Measurements from ENCODE around the gene NUAK1. TPM values are rescaled to one million over a fixed set of nuclear protein-coding genes. Genes with fewer than 3 reads are reported as not detected.

NUAK1 gene
- total RNA-seq, 1 donor, result 21.7 TPM

- Histone ChIP-seq H3K4me3 (ENCODE audit: insufficient read depth, low read length) (no peak overlapping the region), H3K79me2 (ENCODE audit: insufficient read depth, low read length) (no peaks in the 10 kb centered on the region), H3K9me3 (ENCODE audit: low read depth, low read length) (no peaks in the 10 kb centered on the region), H3K4me1 (ENCODE audit: insufficient read depth, low read length) (no peaks in the 10 kb centered on the region), H3K27ac (ENCODE audit: low read depth, low read length) (no peak overlapping the region), H3K27me3 (ENCODE audit: insufficient read depth, low read length) (no peaks in the 10 kb centered on the region), H4K20me1 (ENCODE audit: insufficient read depth, low read length) (no peaks in the 10 kb centered on the region), H2AFZ (ENCODE audit: low read length) (no peak overlapping the region), H3K4me2 (ENCODE audit: insufficient read depth, low read length) (no peak overlapping the region), H3K36me3 (ENCODE audit: insufficient read depth, low read length) (no peaks in the 10 kb centered on the region)
- no peak for TF ChIP-seq CTCF (IDR thresholded peaks at IDR 0.05; ENCODE audit: extremely low read depth, low read depth, low read length)
- DNase-seq (ENCODE audit: insufficient read length, low spot score, missing footprints), result no peak
These were observed 19.0 kb upstream of the NUAK1 start for GRCh38 chr12:106157802-106158201.

- no peak for DNase-seq (ENCODE audit: insufficient read length, low spot score, missing footprints)
- H4K20me1 ChIP-seq (ENCODE audit: insufficient read depth, low read length), result no peaks in the 10 kb centered on the region
- H3K79me2 ChIP-seq (ENCODE audit: insufficient read depth, low read length), result no peaks in the 10 kb centered on the region
- H2AFZ ChIP-seq (ENCODE audit: low read length), result no peak overlapping the region
- H3K9me3 ChIP-seq (ENCODE audit: low read depth, low read length), result no peaks in the 10 kb centered on the region
- TF ChIP-seq CTCF (IDR thresholded peaks at IDR 0.05; ENCODE audit: extremely low read depth, low read depth, low read length), result no peak
- H3K4me2 ChIP-seq (ENCODE audit: insufficient read depth, low read length), result no peak overlapping the region
- H3K4me3 ChIP-seq (ENCODE audit: insufficient read depth, low read length), result no peak overlapping the region
- H3K27ac ChIP-seq (ENCODE audit: low read depth, low read length), result no peak overlapping the region
- no peaks in the 10 kb centered on the region for H3K27me3 ChIP-seq (ENCODE audit: insufficient read depth, low read length)
- no peaks in the 10 kb centered on the region for H3K4me1 ChIP-seq (ENCODE audit: insufficient read depth, low read length)
- no peaks in the 10 kb centered on the region for H3K36me3 ChIP-seq (ENCODE audit: insufficient read depth, low read length)
These were observed 16.1 kb upstream of the NUAK1 start for GRCh38 chr12:106154751-106155273.

GRCh38 chr12:106152334-106152733 is 13.6 kb upstream of the NUAK1 start:
- Histone ChIP-seq H3K9me3 (ENCODE audit: low read depth, low read length) (no peaks in the 10 kb centered on the region), H3K27me3 (ENCODE audit: insufficient read depth, low read length) (no peaks in the 10 kb centered on the region), H3K4me3 (ENCODE audit: insufficient read depth, low read length) (no peak overlapping the region), H3K4me1 (ENCODE audit: insufficient read depth, low read length) (no peaks in the 10 kb centered on the region), H3K79me2 (ENCODE audit: insufficient read depth, low read length) (no peaks in the 10 kb centered on the region), H3K4me2 (ENCODE audit: insufficient read depth, low read length) (no peak overlapping the region), H3K27ac (ENCODE audit: low read depth, low read length) (no peak overlapping the region), H3K36me3 (ENCODE audit: insufficient read depth, low read length) (no peaks in the 10 kb centered on the region), H4K20me1 (ENCODE audit: insufficient read depth, low read length) (no peaks in the 10 kb centered on the region), H2AFZ (ENCODE audit: low read length) (no peak overlapping the region)
- no peak for DNase-seq (ENCODE audit: insufficient read length, low spot score, missing footprints)
- no peak for TF ChIP-seq CTCF (IDR thresholded peaks at IDR 0.05; ENCODE audit: extremely low read depth, low read depth, low read length)

GRCh38 chr12:106150555-106150954 is 11.8 kb upstream of the NUAK1 start:
- no peak for TF ChIP-seq CTCF (IDR thresholded peaks at IDR 0.05; ENCODE audit: extremely low read depth, low read depth, low read length)
- no peak for DNase-seq (ENCODE audit: insufficient read length, low spot score, missing footprints)
- no peaks in the 10 kb centered on the region for H3K9me3 ChIP-seq (ENCODE audit: low read depth, low read length)
- H3K27me3 ChIP-seq (ENCODE audit: insufficient read depth, low read length), result no peaks in the 10 kb centered on the region
- no peak overlapping the region for H3K4me2 ChIP-seq (ENCODE audit: insufficient read depth, low read length)
- H3K79me2 ChIP-seq (ENCODE audit: insufficient read depth, low read length), result no peaks in the 10 kb centered on the region
- H4K20me1 ChIP-seq (ENCODE audit: insufficient read depth, low read length), result no peaks in the 10 kb centered on the region
- H3K4me3 ChIP-seq (ENCODE audit: insufficient read depth, low read length), result no peak overlapping the region
- peaks cover 1% of the 10 kb centered on the region for H3K4me1 ChIP-seq (ENCODE audit: insufficient read depth, low read length)
- no peaks in the 10 kb centered on the region for H3K36me3 ChIP-seq (ENCODE audit: insufficient read depth, low read length)
- H2AFZ ChIP-seq (ENCODE audit: low read length), result no peak overlapping the region
- H3K27ac ChIP-seq (ENCODE audit: low read depth, low read length), result no peak overlapping the region

Measured in osteoblast (primary cell).